Stimulated activated CD8-positive, alpha-beta memory T cell treated with anti-CD3 and anti-CD28 coated beads, Interleukin-7, amount 100 ng/mL, for 1 hour (primary cell): ENCODE measurements around the gene TOMM22.

ENCODE experiments used
- DNase-seq, 2 donors: peaks; one replicate each; pipeline ENCODE4 v3.0.0-alpha.2; 2020; ENCODE audit warnings: low read depth in 2 of 2

Gene TOMM22

DNA sequence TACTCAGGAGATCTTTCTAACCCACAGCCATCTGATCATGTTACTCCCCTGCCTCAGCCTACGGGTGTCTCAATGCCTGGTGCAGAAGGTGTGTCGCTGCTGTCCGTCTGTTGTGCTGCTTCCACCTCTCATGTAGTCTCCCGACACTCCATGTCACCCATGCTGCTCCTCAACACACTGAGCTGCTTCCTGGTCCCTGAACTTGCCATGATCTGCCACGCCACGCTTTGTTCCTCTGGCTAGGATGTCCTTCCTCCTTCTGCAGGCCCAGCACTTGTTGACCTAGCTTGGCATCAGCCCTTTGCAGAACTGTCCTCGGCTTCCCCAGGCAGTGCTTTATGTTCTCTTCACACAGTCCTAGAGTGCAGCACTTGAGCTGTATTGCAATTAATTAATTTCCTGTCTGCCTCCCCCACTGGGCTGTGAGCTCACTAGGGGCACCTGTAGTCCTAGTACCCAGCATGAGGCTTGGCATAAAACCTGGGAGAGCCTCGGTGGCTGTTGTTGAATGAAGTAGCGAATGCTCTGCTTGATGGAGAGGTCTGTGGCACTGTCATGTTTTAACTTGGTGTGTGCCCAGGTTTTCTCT lies 33.5 kb downstream of the TOMM22 start:
- DNase-seq: no peak

GRCh38 chr22:38715852-38716251 lies 34.1 kb downstream of the TOMM22 start:
- DNase-seq: no peak

DNA sequence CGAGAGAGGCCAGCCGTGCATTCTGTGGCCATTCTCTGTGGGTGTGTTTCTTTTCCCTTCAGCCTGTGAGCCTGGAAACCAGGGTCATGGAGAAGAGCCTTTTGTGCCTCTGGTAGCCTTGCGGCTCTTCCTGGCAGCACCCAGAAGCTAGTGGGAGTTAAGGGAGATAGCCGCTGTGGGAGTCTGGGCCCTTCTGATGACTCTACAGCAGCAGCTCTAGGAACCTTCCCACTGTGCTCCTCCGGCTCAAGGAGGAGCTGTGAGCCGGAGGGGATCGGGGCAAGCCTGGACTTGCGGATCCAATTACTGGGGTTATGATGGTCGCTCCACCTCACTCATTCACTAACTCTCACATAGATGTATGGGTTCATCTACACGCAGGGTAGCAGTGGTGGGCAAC lies 34.5 kb downstream of the TOMM22 start:
- no peak for DNase-seq

GRCh38 chr22:38716826-38717225 lies 35.1 kb downstream of the TOMM22 start:
- DNase-seq: no peak

GRCh38 chr22:38717244-38717643 lies 35.5 kb downstream of the TOMM22 start:
- no peak for DNase-seq

DNA sequence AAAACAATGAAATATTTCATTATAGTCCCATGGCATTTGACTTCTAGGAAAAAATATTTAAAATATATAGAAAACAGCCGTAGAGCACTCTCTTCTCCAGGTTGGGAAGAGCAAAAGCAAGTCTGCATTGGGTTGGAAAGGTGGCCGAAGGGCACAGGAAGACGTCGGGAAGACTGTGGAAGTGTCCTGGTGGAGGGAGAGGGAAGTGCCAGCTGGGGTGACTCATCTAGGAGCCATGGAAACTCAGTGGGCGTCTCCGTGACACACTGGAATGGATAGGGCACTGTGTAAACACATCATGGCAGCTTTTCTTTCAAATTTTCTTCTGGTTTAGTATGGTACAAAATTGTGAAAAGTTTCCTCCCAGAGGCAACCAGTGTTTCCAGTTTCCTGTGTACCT lies 36.7 kb downstream of the TOMM22 start:
- DNase-seq: no peak

DNA sequence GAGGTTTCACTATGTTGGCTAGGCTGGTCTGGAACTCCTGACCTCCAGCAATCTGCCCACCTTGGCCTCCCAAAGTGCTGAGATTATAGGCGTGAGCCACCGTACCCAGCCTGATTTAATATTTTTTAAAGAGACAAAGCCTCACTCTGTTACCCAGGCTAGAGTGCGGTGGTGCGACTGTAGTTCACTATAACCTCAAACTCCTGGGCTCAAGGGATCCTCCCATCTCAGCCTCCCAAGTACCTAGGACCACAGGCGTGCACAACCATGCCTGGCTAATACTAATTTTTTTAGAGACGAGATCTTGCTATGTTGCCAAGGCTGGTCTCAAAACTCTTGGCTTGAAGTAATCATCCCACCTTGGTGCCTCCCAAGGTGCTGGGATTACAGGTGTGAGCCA lies 37.4 kb downstream of the TOMM22 start:
- no peak for DNase-seq

DNA sequence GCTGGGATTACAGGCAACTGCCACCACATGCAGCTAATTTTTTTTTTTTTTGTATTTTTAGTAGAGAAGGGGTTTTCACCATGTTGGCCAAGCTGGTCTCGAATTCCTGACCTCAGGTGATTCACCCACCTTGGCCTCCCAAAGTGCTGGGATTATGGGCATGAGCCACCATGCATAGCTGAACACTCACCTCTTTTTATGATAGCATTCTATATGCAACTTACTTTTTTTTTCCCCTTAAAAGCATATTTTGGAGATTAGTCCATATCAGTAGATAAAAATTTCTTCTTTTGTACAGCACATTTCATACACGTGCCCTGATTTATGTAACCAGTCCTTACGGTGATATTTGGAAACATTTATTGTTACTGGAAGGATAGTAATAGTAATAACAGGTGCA lies 38.6 kb downstream of the TOMM22 start:
- DNase-seq: no peak

DNA sequence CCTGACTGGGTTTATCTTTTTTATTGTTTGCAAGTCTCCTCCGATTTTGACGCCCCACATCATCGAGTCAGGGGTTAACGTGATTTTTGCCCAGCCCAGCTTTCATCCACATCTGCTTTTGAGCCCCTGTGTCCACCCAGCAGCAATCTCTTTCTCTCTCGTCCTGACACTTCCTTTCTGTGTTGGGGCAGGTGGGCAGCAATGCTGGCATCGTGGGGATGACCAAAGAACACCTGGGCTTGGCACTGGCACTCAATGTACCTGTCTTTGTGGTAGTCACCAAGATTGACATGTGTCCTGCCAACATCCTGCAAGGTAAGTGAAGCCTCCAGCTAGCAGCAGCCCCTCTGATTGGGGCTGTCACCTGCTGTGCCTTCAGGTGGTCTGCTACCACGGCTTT lies 39.8 kb downstream of the TOMM22 start:
- no peak for DNase-seq

DNA sequence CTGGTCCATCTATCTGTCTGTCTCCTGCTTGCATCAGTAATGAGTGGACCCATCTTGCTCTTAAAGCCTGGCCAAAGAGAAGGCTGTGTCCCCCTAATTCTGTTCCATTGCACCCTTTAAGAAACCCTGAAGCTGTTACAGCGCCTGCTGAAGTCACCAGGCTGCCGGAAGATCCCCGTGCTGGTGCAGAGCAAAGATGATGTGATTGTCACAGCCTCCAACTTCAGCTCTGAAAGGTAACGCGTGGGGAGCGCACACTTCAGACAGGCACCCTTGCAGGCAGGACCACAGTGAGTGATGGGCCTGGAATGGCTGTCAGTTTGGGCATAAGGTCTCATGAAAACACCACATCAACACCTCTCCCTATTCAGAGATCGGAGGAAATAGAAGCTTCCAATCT lies 42.4 kb downstream of the TOMM22 start:
- no peak for DNase-seq

- DNase-seq: no peak
Measured at GRCh38 chr22:38724926-38725571, 43.3 kb downstream of the TOMM22 start.

DNA sequence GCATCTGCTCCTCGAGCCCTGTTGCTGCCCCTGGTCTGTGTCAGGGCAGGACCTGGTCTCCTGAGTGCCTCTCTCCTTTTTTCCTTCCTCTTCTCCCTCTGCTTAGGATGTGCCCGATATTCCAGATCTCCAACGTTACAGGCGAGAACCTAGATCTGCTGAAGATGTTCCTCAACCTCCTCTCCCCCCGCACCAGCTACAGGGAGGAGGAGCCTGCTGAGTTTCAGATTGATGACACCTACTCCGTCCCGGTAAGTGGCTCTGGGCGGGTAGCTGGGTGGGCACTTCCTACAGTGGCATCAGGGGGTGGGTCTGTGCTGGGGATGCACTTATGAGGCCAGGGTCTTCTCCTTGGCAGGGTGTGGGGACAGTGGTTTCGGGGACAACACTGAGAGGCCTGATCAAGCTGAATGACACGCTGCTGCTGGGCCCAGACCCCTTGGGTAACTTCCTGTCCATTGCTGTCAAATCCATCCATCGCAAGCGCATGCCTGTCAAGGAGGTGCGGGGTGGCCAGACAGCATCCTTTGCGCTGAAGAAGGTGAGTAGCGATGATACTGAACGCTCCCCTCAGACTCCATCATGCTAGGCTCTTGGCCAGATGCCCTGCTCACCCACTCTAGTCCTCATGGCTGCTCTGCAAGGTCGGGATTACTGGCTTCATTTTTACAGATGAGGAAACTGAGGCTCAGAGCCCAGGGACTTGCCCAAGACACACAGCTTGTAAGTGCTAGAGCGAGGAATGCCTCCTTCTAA lies 44.3 kb downstream of the TOMM22 start:
- DNase-seq: no peak

- no peak for DNase-seq
Measured at GRCh38 chr22:38727123-38727522, 45.4 kb downstream of the TOMM22 start.

- DNase-seq: no peak
Measured at GRCh38 chr22:38727530-38728451, 46.0 kb downstream of the TOMM22 start.

DNA sequence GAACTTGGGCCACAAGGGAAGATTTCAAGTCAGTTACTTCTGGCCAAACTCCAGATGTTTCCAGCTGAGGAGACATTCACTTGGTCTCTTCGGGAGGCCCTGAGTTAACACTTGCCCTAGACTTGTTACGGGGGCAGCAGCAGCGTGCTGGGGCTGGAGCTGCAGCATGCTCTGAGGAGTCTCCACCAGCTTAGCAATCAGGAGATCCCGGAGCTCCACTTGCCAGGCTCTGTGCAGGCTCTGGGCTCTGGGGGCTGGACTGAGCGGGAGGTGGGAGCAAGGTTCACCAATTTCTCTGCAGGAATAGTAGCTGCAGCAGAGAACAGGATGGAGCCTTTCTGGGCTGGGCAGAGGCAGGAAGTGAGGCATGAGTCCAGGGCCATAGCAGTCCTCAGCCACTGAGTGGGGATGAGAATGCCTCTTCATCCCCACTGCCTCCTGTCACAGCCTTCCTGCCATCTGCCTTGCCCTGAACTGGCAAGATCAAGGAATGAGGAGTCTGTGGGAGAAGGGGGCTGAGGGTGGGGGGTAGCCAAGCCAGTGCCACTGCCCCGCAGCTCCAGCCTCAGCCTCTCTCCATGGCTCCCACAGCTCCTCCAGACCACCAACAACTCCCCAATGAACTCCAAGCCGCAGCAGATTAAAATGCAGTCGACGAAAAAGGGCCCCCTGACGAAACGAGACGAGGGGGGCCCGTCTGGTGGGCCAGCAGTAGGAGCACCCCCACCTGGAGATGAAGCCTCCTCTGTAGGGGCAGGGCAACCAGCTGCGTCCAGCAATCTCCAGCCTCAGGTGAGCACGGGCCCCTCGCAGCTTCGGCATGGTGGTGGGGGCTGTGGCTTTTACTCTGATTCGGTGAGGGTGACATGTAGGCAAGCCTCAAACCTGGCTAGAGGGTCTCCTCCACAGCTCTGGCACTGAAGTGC lies 47.4 kb downstream of the TOMM22 start:
- DNase-seq: no peak

GRCh38 chr22:38729946-38730345 lies 48.2 kb downstream of the TOMM22 start:
- no peak for DNase-seq

DNA sequence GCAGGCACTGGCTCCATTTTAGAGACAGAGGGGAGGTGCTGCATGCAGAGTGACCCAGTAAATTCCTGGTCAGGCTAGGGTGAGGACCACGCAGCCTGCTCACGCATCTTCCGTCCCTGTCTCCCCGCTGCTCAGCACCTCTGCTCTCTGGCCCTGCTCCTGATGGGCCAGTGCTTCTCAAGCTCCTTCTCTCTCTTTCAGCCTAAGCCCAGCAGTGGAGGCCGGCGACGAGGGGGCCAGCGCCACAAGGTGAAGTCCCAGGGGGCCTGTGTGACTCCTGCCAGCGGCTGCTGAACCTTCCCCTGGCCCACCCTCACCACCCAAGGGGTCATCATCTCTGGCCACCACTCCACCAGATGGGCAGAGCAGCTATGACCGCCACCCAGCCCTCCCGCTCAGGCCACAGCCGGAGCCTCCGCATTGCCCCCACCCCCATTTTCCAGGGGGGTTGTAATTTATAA lies 48.7 kb downstream of the TOMM22 start:
- no peak for DNase-seq

DNA sequence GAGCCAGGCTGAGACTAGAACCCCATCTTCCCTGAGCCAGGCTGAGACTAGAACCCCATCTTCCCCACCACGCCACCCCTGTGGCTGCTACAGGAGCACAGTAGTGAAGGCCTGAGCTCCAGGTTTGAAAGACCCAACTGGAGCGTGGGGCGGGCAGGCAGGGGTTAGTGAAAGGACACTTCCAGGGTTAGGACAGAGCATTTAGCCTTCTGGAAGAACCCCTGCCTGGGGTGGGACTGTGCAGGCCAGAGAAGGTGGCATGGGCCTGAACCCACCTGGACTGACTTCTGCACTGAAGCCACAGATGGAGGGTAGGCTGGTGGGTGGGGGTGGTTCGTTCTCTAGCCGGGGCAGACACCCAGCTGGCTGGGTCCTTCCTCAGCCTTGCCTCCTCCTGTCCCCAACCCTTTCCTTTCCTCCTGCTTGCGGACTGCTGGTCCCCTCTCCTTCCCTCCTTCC lies 50.0 kb downstream of the TOMM22 start:
- no peak for DNase-seq

DNA sequence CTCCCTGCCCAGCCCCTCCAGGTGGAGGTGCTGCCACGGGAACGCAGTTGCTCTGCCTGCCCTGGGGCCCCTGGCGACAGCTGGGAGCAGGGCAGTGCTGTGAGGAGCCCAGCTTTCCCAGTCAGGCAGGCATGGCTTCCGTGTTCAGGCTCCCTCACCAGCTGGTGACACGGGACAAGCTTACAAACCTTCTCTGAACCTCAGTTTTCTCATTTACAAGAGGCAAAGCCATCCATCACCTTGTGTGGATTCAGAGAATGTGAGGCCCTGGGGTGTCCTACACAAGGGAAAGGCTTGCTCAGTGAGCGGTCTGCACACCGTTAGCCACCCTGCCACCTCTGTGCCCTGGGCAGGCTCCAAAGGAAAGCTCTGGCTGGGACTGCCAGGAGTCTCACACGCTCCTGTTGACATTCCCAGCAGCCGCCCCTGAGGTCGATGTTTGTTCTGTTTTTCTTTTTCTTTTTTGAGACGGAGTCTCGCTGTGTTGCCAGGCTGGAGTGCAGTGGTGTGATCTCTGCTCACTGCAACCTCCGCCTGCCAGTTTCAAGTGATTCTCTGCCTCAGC lies 50.6 kb downstream of the TOMM22 start:
- no peak for DNase-seq

- peak in 1 of 2 donors; percentile 25 for DNase-seq
Measured at GRCh38 chr22:38733329-38733723, 51.6 kb downstream of the TOMM22 start.
